ENCODE measurements around the gene CNPY1. TPM values are rescaled to one million over a fixed set of nuclear protein-coding genes. Genes with fewer than 3 reads are reported as not detected.

The CNPY1 gene
- total and polyA plus RNA-seq, 2 of the 8 experiments (the other 6 are each of a cell fraction or from before 2014, with no cell fraction given), result not detected

DNA sequence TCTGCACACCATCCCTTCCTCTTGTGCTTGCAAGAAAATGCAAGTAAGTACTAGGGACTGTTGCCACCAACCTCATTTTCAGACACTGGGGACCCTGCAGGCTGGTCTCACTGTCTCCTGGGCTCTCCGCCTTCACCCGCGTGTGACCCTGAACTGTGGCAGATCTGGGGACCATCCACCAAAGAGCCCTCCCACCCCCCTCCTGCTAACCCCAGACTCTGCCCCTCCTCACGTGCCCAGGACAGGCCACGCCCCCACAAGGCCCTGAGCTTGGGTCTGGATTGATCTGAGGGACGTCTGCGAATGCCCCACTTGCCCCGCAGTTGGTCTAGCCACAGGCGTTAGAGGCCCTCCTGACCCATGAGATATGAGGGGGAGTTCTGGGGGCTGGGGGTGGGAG, 8.1 kb downstream of the CNPY1 start:
- no peak overlapping the region for H3K9ac ChIP-seq (replicated peaks in 1 of 4; ENCODE audit: extremely low read depth in 1 of 4, low read depth in 3 of 4, low read length in 3 of 4)
- H3K4me2 ChIP-seq (ENCODE audit: insufficient read depth in 1 of 2, low read depth in 2 of 2, low read length in 2 of 2), result no peak overlapping the region
- H4K20me1 ChIP-seq (replicated peaks in 1 of 2; ENCODE audit: control insufficient read depth in 1 of 2, insufficient read depth in 2 of 2, low read length in 2 of 2), result peaks cover 0 to 4% of the 10 kb centered on the region in 2 experiments
- H2AK5ac ChIP-seq (ENCODE audit: low read depth, low read length), result no peak overlapping the region
- H2BK20ac ChIP-seq (ENCODE audit: low read length), result no peak overlapping the region
- POLR2A ChIA-PET (ENCODE audit: partially characterized antibody), result no interaction called here
- H2BK5ac ChIP-seq (ENCODE audit: low read depth, low read length), result no peak overlapping the region
- no peaks in the 10 kb centered on the region for H3K79me2 ChIP-seq (ENCODE audit: control insufficient read depth in 1 of 2, insufficient read depth in 2 of 2, low read length in 2 of 2)
- CTCF ChIA-PET (ENCODE audit: partially characterized antibody), result interaction anchor here (1.3 kb wide), 1 partner anchor 60 kb away, joined by 4 read pairs; no protein-coding TSS in a partner anchor
- H4K8ac ChIP-seq (ENCODE audit: extremely low read depth, insufficient read depth, low read length), result no peak overlapping the region
- H2AFZ ChIP-seq (ENCODE audit: low read length), result no peak overlapping the region
- H3K4me1 ChIP-seq (replicated peaks in 1 of 4; ENCODE audit: control insufficient read depth in 3 of 4, insufficient read depth in 4 of 4, low read length in 3 of 4), result peaks cover 0 to 4% (median 1%) of the 10 kb centered on the region in 4 experiments; a peak in 2 of 7 replicates
- no peak overlapping the region for H2BK120ac ChIP-seq (replicated peaks; ENCODE audit: low read depth, low read length)
- TF ChIP-seq, protein P1, sequence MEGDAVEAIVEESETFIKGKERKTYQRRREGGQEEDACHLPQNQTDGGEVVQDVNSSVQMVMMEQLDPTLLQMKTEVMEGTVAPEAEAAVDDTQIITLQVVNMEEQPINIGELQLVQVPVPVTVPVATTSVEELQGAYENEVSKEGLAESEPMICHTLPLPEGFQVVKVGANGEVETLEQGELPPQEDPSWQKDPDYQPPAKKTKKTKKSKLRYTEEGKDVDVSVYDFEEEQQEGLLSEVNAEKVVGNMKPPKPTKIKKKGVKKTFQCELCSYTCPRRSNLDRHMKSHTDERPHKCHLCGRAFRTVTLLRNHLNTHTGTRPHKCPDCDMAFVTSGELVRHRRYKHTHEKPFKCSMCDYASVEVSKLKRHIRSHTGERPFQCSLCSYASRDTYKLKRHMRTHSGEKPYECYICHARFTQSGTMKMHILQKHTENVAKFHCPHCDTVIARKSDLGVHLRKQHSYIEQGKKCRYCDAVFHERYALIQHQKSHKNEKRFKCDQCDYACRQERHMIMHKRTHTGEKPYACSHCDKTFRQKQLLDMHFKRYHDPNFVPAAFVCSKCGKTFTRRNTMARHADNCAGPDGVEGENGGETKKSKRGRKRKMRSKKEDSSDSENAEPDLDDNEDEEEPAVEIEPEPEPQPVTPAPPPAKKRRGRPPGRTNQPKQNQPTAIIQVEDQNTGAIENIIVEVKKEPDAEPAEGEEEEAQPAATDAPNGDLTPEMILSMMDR (IDR thresholded peaks at IDR 0.05; ENCODE audit: control extremely low read depth in 1 of 3, insufficient read depth in 1 of 3, low read depth in 1 of 3, low read length in 3 of 3), result no peak
- no peak for TF ChIP-seq BCL11A (IDR thresholded peaks at IDR 0.05; ENCODE audit: low read depth in 2 of 2, low read length in 2 of 2)
- TF ChIP-seq, protein P2, sequence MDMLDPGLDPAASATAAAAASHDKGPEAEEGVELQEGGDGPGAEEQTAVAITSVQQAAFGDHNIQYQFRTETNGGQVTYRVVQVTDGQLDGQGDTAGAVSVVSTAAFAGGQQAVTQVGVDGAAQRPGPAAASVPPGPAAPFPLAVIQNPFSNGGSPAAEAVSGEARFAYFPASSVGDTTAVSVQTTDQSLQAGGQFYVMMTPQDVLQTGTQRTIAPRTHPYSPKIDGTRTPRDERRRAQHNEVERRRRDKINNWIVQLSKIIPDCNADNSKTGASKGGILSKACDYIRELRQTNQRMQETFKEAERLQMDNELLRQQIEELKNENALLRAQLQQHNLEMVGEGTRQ (IDR thresholded peaks at IDR 0.05; ENCODE audit: low read length), result peak; percentile 22; the same call in 1 of the 2 replicates
- no peak for TF ChIP-seq GABPA (IDR thresholded peaks at IDR 0.05; ENCODE audit: borderline replicate concordance, insufficient read depth, low read length)
- no peak overlapping the region for H3K4ac ChIP-seq (replicated peaks; ENCODE audit: insufficient read length, low read depth, low read length)
- H3K56ac ChIP-seq (replicated peaks; ENCODE audit: insufficient read length, low read depth, low read length), result no peak overlapping the region
- no peaks in the 10 kb centered on the region for H3K9me3 ChIP-seq (ENCODE audit: insufficient read depth in 2 of 2, low read depth in 1 of 2, low read length in 1 of 2)
- no peak overlapping the region for H3K14ac ChIP-seq (ENCODE audit: insufficient read length)
- H4K5ac ChIP-seq (ENCODE audit: insufficient read length, low read depth, low read length), result no peak overlapping the region
- no peak overlapping the region for H3K23ac ChIP-seq (ENCODE audit: insufficient read length)
- no peak overlapping the region for H2BK12ac ChIP-seq (ENCODE audit: low read depth, low read length)
- H3K27ac ChIP-seq (ENCODE audit: low read depth, low read length), result no peak overlapping the region
- no peak overlapping the region for H2BK15ac ChIP-seq (ENCODE audit: low read length)
- H3K36me3 ChIP-seq (ENCODE audit: control insufficient read depth in 2 of 4, insufficient read depth in 4 of 4, low read length in 3 of 4), result no peaks in the 10 kb centered on the region
- no peak overlapping the region for H4K91ac ChIP-seq (replicated peaks; ENCODE audit: insufficient read length, low read length)
- H3K18ac ChIP-seq (ENCODE audit: extremely low read depth, low read length), result no peak overlapping the region
- H3K27me3 ChIP-seq (replicated peaks in 1 of 4; ENCODE audit: control insufficient read depth in 3 of 4, extremely low read depth in 1 of 4, insufficient read depth in 3 of 4, low read length in 3 of 4), result peaks cover 5 to 37% (median 25%) of the 10 kb centered on the region in 4 experiments
- no peak for FAIRE-seq
- 0 out of 2 replicates have a peak, but pooled peaks cover 2% of the 10 kb centered on the region for H3K79me1 ChIP-seq (ENCODE audit: low read depth, low read length)
- 63% methylated on average over 4 of the region's 9 CpGs; no CpG with 5 or more reads in 1 of the 2 experiments for WGBS, 2 experiments (ENCODE audit: extremely low coverage in 1 of 2, insufficient coverage in 1 of 2, insufficient read length in 1 of 2, insufficient replicate concordance in 2 of 2, low coverage in 1 of 2, low lambda C conversion rate in 2 of 2, missing lambda C conversion rate in 1 of 2)
- no peak overlapping the region for H3K4me3 ChIP-seq (ENCODE audit: extremely low read depth in 1 of 4, insufficient read depth in 2 of 4, low read depth in 3 of 4, low read length in 4 of 4)
- H3K23me2 ChIP-seq (ENCODE audit: low read depth, low read length), result peaks cover 3% of the 10 kb centered on the region; the same call in 1 of the 2 replicates
- DNase-seq (ENCODE audit: low read depth in 1 of 2, low spot score in 2 of 2), result no peak

Measured in H1 (cell line).